OCI-LY3 (cell line): ENCODE data around the gene ELK3.

ENCODE experiments used
- H2AFZ ChIP-seq: fragments of 200-600, 300-600 bp; shearing (Covaris generic); 2 replicates; pipeline ENCODE4 v1.6.0; 2014; ENCODE audit warnings: antibody characterized with exemption, low read depth, low read length
- H3K27ac ChIP-seq: fragments of 200-600, 300-600 bp; sonication (generic); 2 replicates; pipeline ENCODE4 v1.5.1; 2014; ENCODE audit warnings: mild to moderate bottlenecking, low read length, moderate library complexity, mixed read lengths
- H3K27me3 ChIP-seq: fragments of 200-600, 300-600 bp; sonication (generic); 2 replicates; pipeline ENCODE4 v1.6.1; 2014; ENCODE audit warnings: low read depth, low read length, mixed read lengths
- H3K36me3 ChIP-seq: fragments of 200-600, 300-600 bp; sonication (generic); replicated peaks from 2 replicates; pipeline ENCODE3; 2014; ENCODE audit warnings: low read depth, low read length, mixed read lengths
- H3K4me1 ChIP-seq: fragments of 300-600, 200-600 bp; sonication (generic); 2 replicates; pipeline ENCODE4 v1.6.1; 2014; ENCODE audit warnings: low read length, mixed read lengths
- H3K4me2 ChIP-seq: fragments of 200-600, 300-600 bp; sonication (generic); 2 replicates; pipeline ENCODE4 v1.6.1; 2014; ENCODE audit warnings: low read length, mixed read lengths
- H3K4me3 ChIP-seq: fragments of 300-600, 200-600 bp; sonication (generic); 2 replicates; pipeline ENCODE4 v1.5.1; 2014; ENCODE audit warnings: antibody characterized with exemption, mild to moderate bottlenecking, low read length, moderate library complexity
- H3K79me2 ChIP-seq: fragments of 300-600, 200-600 bp; shearing (Covaris generic); 2 replicates; pipeline ENCODE4 v1.6.1; 2014; ENCODE audit warnings: mild to moderate bottlenecking, low read length, mixed read lengths
- H3K9ac ChIP-seq: fragments of 300-600, 200-600 bp; shearing (Covaris generic); 2 replicates; pipeline ENCODE4 v1.6.0; 2014; ENCODE audit warnings: mild to moderate bottlenecking, low read length, moderate library complexity
- H3K9me3 ChIP-seq: fragments of 200-600, 300-600 bp; shearing (Covaris generic); 2 replicates; pipeline ENCODE4 v1.6.1; 2014; ENCODE audit warnings: low read length, mixed read lengths; ENCODE audit not compliant: insufficient read depth
- H4K20me1 ChIP-seq: fragments of 200-600, 300-600 bp; sonication (generic); 2 replicates; pipeline ENCODE4 v1.6.1; 2016; ENCODE audit warnings: low read length, mixed read lengths; ENCODE audit not compliant: insufficient read depth
- EZH2phosphoT487 ChIP-seq: fragments of 200-600 bp; shearing (Covaris generic); IDR thresholded peaks from 2 replicates; pipeline ENCODE4 v1.6.1; 2018; ENCODE audit warnings: antibody characterized with exemption, mixed run types, low read depth
- TF ChIP-seq, protein P1 (sequence below): fragments of 200-600, 300-600 bp; sonication (generic); IDR thresholded peaks from 2 replicates; pipeline ENCODE4 v1.5.1; 2014; ENCODE audit warnings: antibody characterized with exemption, low read length, low read depth

Gene ELK3

DNA sequence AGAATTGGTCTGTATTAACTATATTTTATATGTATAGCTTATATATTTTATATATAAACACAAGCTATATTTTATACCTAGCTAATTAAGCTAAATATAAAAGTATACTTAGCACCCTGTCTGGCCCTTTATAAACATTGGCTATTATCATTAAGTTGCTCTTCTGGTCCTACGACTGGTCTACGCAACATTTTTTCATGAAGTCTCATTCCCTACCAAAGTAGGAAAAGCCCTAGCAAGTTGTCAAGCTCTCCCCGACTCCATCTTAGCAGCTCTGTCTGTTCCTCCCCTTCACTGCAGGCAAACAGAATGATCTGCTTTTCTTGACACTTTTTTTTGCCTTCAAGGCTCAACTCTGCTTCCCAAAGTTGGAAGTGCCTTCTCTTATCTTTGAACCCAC is 36.7 kb upstream of the ELK3 start:
- Histone ChIP-seq H3K27ac (no peak overlapping the region), H3K79me2 (no peaks in the 10 kb centered on the region), H3K9me3 (no peaks in the 10 kb centered on the region), H3K4me3 (no peak overlapping the region), H3K4me1 (peaks cover 32% of the 10 kb centered on the region), H4K20me1 (no peaks in the 10 kb centered on the region), H3K27me3 (no peaks in the 10 kb centered on the region), H3K9ac (no peak overlapping the region), H2AFZ (no peak overlapping the region), H3K4me2 (no peak overlapping the region), H3K36me3 (no peaks in the 10 kb centered on the region)
- no peak for TF ChIP-seq EZH2phosphoT487
- TF ChIP-seq, protein P1, sequence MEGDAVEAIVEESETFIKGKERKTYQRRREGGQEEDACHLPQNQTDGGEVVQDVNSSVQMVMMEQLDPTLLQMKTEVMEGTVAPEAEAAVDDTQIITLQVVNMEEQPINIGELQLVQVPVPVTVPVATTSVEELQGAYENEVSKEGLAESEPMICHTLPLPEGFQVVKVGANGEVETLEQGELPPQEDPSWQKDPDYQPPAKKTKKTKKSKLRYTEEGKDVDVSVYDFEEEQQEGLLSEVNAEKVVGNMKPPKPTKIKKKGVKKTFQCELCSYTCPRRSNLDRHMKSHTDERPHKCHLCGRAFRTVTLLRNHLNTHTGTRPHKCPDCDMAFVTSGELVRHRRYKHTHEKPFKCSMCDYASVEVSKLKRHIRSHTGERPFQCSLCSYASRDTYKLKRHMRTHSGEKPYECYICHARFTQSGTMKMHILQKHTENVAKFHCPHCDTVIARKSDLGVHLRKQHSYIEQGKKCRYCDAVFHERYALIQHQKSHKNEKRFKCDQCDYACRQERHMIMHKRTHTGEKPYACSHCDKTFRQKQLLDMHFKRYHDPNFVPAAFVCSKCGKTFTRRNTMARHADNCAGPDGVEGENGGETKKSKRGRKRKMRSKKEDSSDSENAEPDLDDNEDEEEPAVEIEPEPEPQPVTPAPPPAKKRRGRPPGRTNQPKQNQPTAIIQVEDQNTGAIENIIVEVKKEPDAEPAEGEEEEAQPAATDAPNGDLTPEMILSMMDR = no peak

DNA sequence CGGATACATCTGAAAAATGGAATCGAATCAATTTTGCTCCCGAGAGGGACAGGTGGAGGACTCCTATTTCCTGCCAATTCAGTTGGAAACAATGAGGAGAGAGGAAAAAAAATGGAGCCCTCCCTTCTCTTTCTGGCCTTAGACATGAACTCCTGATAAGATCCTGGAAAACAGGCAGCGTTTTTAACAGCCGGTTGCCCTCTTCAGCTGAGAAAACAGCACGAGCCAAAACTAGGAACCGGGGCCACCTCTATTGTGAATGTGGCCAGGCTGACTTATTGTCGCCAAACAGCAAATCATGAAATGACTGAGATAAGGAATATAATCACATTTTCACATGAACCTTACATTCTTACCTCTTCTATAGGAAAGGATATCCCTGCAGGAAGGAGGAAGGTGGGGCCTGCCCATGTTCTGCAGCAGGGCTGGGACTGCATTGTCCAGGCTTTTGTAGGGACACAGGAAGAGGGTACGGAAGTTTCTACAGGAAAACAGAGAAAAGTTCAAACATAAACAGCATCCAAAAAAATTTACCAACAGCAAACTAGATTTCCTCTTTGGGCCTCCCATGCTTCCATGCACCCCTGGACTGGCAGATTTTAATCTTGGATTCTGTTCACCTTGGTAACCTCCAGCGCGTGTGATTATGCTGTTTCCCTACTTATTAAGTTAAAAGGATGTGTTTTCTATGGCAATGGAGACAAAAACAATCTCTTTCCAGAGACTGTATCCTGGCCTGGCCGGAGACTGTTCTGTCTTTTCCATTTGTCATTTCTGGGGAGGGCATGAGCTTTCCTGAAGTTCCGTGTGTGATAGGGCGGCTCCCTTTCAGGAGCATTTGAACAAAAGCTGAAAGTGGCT is 29.0 kb upstream of the ELK3 start:
- no peaks in the 10 kb centered on the region for H3K79me2 ChIP-seq
- H3K4me2 ChIP-seq = no peak overlapping the region
- H3K36me3 ChIP-seq = no peaks in the 10 kb centered on the region
- TF ChIP-seq, protein P1 = no peak
- no peak for TF ChIP-seq EZH2phosphoT487
- no peak overlapping the region for H3K9ac ChIP-seq
- H2AFZ ChIP-seq = no peak overlapping the region
- no peaks in the 10 kb centered on the region for H3K27me3 ChIP-seq
- H3K4me1 ChIP-seq = peaks cover 15% of the 10 kb centered on the region
- H4K20me1 ChIP-seq = no peaks in the 10 kb centered on the region
- H3K9me3 ChIP-seq = no peaks in the 10 kb centered on the region
- H3K27ac ChIP-seq = no peak overlapping the region
- no peak overlapping the region for H3K4me3 ChIP-seq

DNA sequence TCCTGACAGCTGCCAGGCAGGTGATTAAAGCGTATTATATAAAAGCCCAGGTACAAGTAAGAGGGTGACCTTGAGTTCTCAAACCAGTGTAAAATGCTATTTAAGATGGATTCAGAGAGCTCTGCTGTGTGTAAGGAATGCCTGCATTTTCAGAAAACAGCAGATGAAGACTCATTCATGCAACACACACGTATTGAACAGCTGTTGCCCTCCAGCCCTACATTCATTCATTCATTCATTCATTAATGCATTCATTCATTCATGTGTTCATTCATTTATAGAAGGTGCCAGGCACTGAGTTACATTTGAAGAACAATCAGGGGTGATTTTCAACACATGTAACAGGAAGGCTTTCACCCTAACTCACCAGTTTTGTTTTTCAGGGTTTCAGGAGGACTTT is 27.4 kb upstream of the ELK3 start:
- no peak for TF ChIP-seq EZH2phosphoT487
- TF ChIP-seq, protein P1 = no peak
- Histone ChIP-seq H3K4me1 (peaks cover 13% of the 10 kb centered on the region), H3K4me2 (no peak overlapping the region), H3K36me3 (no peaks in the 10 kb centered on the region), H3K4me3 (no peak overlapping the region), H2AFZ (no peak overlapping the region), H3K27ac (no peak overlapping the region), H3K79me2 (no peaks in the 10 kb centered on the region), H3K9ac (no peak overlapping the region), H3K9me3 (no peaks in the 10 kb centered on the region), H3K27me3 (no peaks in the 10 kb centered on the region), H4K20me1 (no peaks in the 10 kb centered on the region)

DNA sequence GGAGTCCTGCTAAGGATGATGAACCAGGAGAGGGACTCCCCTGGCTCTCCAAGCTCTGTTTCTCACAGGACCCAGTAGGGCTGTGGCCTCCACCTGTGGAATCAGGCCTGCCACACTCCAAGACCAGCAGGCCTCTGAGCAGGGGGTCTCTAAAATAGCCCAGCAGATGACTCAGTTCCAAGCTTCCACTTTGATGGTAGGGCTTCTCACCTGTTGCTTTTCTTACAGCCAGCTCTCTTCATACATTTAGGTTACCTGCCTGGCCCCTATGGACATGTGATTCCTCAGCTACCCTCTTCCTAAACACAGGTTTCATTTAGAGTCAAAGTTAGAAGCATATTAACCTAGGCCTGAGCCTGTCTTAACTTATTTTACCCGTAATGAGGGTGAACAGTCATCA is 26.7 kb upstream of the ELK3 start:
- H3K4me1 ChIP-seq = peaks cover 10% of the 10 kb centered on the region
- TF ChIP-seq, protein P1 = no peak
- no peak for TF ChIP-seq EZH2phosphoT487
- no peak overlapping the region for H3K27ac ChIP-seq
- no peak overlapping the region for H2AFZ ChIP-seq
- no peaks in the 10 kb centered on the region for H4K20me1 ChIP-seq
- H3K9me3 ChIP-seq = no peaks in the 10 kb centered on the region
- no peaks in the 10 kb centered on the region for H3K36me3 ChIP-seq
- H3K27me3 ChIP-seq = peaks cover 4% of the 10 kb centered on the region; the same call in 1 of the 2 replicates
- H3K9ac ChIP-seq = no peak overlapping the region
- H3K4me3 ChIP-seq = no peak overlapping the region
- no peaks in the 10 kb centered on the region for H3K79me2 ChIP-seq
- H3K4me2 ChIP-seq = no peak overlapping the region
